Thoracic aorta (tissue), 2 donors: ENCODE measurements around the gene GDF15. TPM values are rescaled to one million over a fixed set of nuclear protein-coding genes. Genes with fewer than 3 reads are reported as not detected.

ENCODE experiments used
- ATAC-seq: fragments of 150-250 bp; one replicate; pipeline ENCODE4 v1.8.0; 2017; ENCODE audit warnings: low read depth; ENCODE audit not compliant: insufficient number of reproducible peaks, low FRiP score
- DNase-seq: peaks from one replicate; pipeline ENCODE4 v3.0.0-alpha.2; 2020; ENCODE audit warnings: low spot score
- H3K27ac ChIP-seq, 2 donors: fragments of 200-600 bp; sonication (generic); 1 replicate in 1 of 2; 2 replicates in 1 of 2; pipeline ENCODE4 v1.5.1; 2016; ENCODE audit warnings: mild to moderate bottlenecking in 2 of 2, moderate library complexity in 2 of 2
- H3K27me3 ChIP-seq: fragments of 200-600 bp; sonication (generic); replicated peaks from 2 replicates; pipeline ENCODE4 v1.6.0; 2016; ENCODE audit warnings: mild to moderate bottlenecking; ENCODE audit not compliant: insufficient read depth
- H3K36me3 ChIP-seq: fragments of 200-600 bp; sonication (generic); one replicate; pipeline ENCODE4 v1.5.1; 2016
- H3K4me1 ChIP-seq, 2 donors: fragments of 200-600 bp; sonication (generic); 1 replicate in 1 of 2; 2 replicates in 1 of 2; pipeline versions ENCODE4 v1.5.1 to v1.6.0; 2016; ENCODE audit warnings: low read depth in 2 of 2, mild to moderate bottlenecking in 1 of 2; ENCODE audit not compliant: control insufficient read depth in 1 of 2
- H3K4me3 ChIP-seq: fragments of 200-600 bp; sonication (generic); 2 replicates; pipeline ENCODE4 v1.5.1; 2016; ENCODE audit warnings: mild to moderate bottlenecking
- H3K9me3 ChIP-seq: fragments of 200-600 bp; sonication (generic); 2 replicates; pipeline ENCODE4 v1.5.1; 2016
- CTCF ChIP-seq: fragments of 200-600 bp; sonication (generic); IDR thresholded peaks from one replicate; pipeline ENCODE4 v1.5.1; 2019; ENCODE audit warnings: antibody characterized with exemption
- total RNA-seq, 2 donors: library from RNA; depleted of rRNA; stranded (reverse); fragments of >200 nt; gene quantifications; one replicate each; pipeline versions ENCODE4 v1.1.0 to v1.2.3, GENCODE V29; 2016

Gene GDF15
- total RNA-seq, 2 donors from 2014 or later: 2.3 to 25.5 TPM

GRCh38 chr19:18423258-18424020, 37.5 kb downstream of the GDF15 start:
- peaks cover 11 to 71% of the 10 kb centered on the region in 2 donors for H3K4me1 ChIP-seq

GRCh38 chr19:18424122-18424889, 38.3 kb downstream of the GDF15 start:
- H3K4me3 ChIP-seq: no peak overlapping the region
- ATAC-seq: no peak
- no peaks in the 10 kb centered on the region for H3K27me3 ChIP-seq
- TF ChIP-seq CTCF: no peak
- peaks cover 10 to 73% of the 10 kb centered on the region in 2 donors for H3K4me1 ChIP-seq
- H3K27ac ChIP-seq: peak overlapping the region in 1 of 2 donors; percentile 39
- no peaks in the 10 kb centered on the region for H3K9me3 ChIP-seq
- no peak for DNase-seq
- H3K36me3 ChIP-seq: no peaks in the 10 kb centered on the region

More at GRCh38 chr19:18423258-18424020, 37.5 kb downstream of the GDF15 start:
- H3K27ac ChIP-seq: peak overlapping the region in 1 of 2 donors; percentile 39
- no peaks in the 10 kb centered on the region for H3K27me3 ChIP-seq
- no peak for DNase-seq
- no peak for TF ChIP-seq CTCF
- no peak for ATAC-seq
- H3K4me3 ChIP-seq: no peak overlapping the region
- H3K9me3 ChIP-seq: no peaks in the 10 kb centered on the region
- no peaks in the 10 kb centered on the region for H3K36me3 ChIP-seq

- Histone ChIP-seq H3K27me3 (no peaks in the 10 kb centered on the region), H3K9me3 (no peaks in the 10 kb centered on the region), H3K27ac (peak overlapping the region; percentile 77 to 86), H3K36me3 (no peaks in the 10 kb centered on the region), H3K4me1 (peaks cover 15 to 79% of the 10 kb centered on the region in 2 donors), H3K4me3 (no peak overlapping the region)
- ATAC-seq: no peak
- no peak for DNase-seq
- TF ChIP-seq CTCF: no peak
Measured at GRCh38 chr19:18424890-18425514, 39.0 kb downstream of the GDF15 start.

- DNase-seq (no peak), ATAC-seq (peak; percentile 30)
- Histone ChIP-seq H3K27me3 (no peaks in the 10 kb centered on the region), H3K4me1 (peaks cover 15 to 71% of the 10 kb centered on the region in 2 donors), H3K4me3 (no peak overlapping the region), H3K9me3 (no peaks in the 10 kb centered on the region), H3K27ac (peak overlapping the region; percentile 77 to 86), H3K36me3 (no peaks in the 10 kb centered on the region)
- peak; percentile 60 for TF ChIP-seq CTCF
Measured at GRCh38 chr19:18425515-18426415, 39.8 kb downstream of the GDF15 start.
